Measurements from ENCODE around the gene HNRNPH3.

DNA sequence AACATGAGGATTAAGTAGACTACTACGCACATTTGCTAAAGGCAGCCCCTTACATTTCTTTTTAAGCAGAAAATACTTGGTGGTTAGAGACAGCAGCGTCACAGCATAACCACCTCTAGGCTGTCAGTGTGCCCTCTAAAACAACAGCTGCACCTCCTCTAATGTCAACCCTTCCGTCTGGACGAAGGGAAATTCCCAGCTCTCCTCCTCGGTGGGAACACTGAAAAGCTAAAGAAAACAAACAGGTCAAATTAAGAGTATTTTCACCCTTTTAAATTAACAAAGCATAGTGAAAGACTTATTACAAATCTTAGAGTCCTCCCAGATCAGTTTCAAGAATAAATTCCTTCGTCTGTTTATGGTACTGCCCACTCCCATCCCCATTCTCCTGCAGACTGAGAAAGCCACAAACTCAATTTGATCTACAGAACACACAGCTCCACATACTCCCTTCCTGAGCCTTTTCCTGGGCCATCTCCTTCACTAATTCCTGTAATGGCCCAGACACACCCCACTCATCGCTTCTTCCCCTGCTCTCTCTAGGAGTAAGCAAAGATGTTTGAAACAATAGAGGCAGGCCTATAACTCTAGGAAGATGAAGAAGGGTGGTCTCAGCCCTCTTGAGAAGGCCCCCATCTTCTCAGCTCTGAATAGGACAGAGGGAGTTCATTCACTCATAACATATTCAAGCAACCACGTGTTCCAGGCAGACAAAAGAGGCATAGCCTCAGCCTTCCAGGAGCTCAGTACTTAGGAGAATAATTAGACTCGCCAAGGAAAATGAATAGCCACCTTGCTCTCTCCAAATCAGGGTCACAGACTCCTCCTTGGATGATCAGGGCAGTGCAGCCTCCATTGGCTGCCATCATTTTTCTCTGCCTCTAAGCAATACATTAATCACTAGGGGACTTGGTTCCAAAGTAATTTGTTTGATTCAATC lies 47.5 kb upstream of the HNRNPH3 start:
- TF ChIP-seq, protein P1, sequence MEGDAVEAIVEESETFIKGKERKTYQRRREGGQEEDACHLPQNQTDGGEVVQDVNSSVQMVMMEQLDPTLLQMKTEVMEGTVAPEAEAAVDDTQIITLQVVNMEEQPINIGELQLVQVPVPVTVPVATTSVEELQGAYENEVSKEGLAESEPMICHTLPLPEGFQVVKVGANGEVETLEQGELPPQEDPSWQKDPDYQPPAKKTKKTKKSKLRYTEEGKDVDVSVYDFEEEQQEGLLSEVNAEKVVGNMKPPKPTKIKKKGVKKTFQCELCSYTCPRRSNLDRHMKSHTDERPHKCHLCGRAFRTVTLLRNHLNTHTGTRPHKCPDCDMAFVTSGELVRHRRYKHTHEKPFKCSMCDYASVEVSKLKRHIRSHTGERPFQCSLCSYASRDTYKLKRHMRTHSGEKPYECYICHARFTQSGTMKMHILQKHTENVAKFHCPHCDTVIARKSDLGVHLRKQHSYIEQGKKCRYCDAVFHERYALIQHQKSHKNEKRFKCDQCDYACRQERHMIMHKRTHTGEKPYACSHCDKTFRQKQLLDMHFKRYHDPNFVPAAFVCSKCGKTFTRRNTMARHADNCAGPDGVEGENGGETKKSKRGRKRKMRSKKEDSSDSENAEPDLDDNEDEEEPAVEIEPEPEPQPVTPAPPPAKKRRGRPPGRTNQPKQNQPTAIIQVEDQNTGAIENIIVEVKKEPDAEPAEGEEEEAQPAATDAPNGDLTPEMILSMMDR (IDR thresholded peaks at IDR 0.05): no peak
- TF ChIP-seq POLR2A (IDR thresholded peaks at IDR 0.05): no peak

All from Peyer's patch (tissue), 4 donors.